ENCODE measurements around the gene DOCK2.

Gene DOCK2

DNA sequence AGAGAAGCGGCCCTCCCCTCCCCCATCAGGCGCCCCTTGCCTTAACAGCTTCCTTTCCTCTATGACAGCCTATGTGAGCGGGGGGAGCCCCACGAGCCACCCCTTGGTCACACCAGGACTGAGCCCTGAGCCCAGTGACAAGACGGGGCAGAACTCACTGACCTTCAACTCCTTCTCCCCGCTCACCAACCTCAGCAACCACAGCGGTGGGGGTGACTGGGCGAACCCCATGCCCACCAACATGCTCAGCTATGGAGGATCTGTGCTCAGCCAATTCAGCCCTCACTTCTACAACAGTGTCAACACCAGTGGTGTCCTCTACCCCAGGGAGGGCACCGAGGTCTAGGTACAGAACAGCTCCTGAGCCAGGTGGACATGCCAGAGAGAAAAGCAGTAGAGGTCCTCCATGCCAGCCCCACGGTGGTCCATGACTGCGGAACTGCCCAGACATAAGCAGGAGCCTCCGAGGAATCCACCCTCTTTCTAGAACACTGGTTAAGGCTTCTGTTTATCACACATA, 471.3 kb downstream of the DOCK2 start:
- DNase-seq = no peak

DNA sequence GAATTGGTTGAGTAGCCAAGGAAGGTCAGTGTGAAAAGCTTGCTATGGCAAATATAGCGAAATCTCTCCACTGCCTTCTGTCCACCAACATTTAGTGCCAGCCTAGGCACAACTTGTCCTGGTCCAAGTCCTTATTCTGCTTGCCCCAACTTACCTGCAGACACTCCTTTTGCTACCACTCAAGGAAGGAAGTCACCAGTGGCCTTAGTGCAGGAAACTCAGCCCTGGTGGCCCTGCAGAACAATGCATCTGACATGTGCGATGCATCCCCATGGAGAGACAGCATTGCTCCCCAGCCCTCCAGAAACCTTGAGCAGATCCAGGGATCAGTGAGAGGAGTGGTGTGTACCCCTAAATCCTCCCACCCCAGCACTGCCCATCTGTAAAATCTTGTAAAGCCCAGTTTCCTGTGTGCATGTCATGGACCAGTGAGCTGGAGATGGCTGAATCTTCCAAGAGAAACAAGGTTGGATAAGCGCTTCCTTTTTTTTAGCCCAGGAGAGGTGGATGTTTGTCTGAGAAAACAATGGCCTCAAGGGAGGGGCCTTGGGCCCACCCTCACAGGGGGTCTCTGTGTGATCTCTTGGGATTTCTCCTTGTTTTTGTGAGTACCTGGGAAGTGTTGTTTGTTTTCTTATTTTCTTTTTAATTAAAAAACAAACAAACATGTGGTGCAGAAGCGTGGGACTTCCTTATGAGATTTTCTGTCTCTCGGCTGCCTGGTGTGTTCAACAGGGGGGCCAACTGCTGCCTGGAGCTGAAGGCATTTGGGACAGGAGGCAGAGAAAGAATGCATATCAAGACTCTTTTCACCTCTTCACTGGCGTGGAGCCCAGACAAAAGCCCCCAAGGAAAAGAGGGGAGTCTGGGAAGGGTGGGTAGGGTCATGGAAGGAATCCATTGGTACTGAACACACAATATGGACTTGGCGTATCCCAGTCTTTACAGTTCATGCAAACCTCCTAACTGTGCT, 472.3 kb downstream of the DOCK2 start:
- no peak for DNase-seq

DNA sequence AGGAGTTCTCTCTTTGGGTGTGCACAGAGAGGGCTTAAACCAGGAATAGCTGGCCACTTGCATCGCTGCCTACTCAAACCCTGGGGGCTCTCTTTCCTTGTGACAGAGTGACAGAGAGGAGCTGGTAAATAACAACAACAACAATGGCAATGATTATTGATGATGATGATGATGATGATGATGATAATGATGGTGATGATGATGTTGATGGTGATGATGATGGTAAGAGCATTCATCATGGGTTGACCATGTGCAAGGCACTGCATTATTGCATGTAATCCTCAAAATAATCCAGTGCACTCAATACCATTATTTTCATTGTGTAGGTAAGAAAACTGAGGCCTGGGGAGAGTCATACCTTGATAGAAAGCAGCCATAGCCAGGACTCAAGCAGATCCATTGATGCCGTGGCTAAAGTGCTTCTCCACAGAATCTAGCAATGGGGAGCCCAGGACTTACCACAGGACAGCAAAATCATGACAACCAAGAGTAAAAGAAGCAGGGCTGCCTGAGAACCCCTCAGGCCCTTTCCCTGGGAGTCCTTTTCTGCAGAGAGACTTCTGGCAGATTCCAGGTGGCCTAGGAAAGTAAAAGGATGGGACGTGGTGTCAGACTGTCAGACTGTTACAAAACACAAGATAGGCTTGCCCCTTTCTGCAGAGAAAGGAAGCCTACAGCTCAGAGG, 473.5 kb downstream of the DOCK2 start:
- DNase-seq = no peak

DNA sequence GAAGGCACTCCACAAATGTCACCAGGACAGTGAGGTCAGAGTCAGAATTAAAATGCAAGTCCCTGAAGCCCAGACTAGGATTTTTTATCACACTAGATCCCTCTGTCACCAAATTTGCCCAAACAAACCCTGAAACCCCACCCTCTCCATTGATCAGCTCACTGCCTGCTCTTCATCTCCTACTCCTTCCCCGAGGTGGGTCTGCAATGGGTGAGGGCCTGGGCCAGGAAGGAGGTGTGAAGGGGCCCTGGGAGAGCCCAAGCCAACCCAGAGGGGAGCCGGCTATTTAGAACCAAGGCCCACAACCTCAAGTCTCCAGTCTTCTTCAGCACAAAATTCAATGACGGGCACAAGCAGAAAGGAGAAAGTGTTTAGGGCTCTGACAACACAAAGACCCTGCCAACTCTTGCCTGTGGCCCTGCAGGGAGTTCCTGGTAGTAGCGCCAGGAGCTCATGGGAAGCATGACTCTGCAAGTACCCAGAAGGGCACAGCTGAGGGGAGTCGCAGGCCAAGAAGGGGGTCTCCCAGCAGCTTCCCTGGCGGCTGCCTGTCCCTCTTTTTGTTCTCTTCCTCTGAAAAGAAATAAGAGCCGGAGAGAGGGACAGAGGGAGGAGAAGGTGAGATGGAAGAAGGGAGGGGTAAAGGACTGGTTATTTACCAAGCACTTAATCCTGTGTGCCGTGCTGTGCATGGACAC, 474.2 kb downstream of the DOCK2 start:
- DNase-seq = no peak

DNA sequence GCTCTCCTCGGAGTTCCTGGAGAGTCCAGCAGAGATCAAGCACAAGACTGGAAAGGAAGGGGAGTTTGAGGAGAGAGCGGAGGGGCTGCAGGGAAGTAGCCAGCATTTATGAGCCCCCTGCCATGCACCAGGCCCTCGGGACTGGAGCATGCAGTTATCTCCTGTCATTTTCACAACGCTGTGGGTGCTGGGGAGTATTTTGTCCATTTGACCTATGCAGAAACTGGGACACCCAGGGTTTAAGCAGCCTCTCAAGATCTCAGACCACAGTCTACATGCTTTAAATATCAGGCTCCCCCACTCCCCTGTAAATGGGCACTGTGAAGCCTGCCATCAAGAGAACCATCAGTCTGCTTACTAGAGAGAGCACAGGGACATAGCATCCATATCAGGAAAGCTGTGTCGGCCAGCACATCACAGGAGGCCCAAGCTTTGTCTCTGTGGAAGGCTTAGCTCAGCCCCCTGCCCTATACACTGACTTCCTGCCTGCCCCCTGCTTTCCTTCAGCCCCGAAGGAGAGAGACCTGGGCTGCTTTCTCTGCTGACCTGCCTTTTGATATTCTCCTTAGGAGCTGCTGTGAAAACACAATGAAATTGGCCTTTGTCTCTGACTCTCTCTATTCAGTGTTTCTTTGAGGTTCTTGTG, 475.9 kb downstream of the DOCK2 start:
- DNase-seq = no peak

DNA sequence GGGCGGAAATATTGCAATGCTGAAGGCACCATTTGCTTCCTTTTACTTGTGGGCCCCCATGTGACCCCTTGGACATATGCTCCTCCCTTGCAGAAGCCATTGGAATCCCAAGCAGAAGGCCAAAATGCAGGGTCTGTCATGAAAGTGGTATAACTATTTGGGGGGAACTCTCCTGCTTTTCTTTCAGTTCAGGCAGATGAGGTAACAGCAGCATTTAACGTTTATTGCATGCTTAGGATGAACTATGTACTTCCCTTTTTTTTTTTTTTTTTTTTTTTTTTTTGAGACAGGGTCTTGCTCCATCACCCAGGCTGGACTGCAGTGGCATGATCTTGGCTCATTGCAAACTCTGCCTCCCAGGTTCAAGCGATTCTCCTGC, 476.4 kb downstream of the DOCK2 start:
- DNase-seq = no peak

DNA sequence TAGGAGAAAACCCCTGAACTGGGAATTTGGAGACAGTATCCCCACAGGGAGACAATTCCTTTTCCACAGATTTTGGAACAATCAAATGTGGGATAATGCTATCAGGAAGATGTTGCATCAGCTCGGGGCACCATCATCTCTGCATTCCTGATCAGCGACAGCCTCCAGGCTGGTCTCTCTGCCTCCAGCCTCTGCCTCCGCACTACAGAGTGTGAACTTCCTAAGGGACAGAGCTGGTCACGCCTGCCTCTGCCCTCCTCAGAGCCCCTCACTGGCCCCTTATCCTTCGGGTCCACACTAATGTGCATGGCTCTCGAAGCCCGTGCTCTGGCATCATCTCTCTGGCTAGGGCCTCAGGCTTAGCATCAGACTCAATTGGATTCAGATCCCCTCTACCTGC, 477.2 kb downstream of the DOCK2 start:
- DNase-seq = no peak

DNA sequence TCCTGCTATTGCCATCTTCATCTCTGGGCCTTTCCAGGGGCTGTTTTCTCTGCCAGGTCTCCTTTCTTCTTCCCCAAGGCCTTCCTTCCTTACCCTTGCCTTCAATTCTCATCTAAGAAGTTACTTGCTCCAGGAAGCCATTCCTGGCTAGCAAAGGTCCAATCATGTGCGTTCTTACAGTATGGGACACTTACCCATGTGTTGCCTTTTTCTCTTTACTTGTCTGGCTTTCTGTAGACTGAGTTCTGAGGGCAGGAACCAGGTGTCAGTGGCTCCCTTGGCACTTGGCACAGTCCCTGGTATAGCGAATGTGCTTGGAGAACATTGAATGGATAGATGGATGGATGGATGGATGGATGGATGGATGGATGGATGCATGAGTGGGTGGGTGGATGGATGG, 478.9 kb downstream of the DOCK2 start:
- DNase-seq = no peak

DNA sequence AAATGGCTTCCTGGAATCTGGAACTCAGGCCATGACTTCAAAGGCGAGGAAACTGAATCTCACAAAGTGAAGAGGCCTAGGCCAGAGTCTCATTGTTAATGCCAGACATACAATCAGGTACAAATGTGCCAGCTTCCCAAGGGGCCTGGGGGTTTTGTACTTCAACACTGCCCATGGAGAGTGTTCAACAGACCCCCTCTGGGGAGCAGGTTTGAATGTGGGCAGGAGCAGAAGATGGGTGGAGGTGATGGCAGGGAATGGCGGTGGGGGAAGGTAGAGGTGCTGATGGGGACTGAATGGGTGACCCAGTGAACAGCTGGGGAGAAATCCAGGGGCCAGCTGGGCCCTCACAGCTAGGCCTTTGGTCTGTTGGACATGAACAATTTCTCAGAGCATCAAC, 480.7 kb downstream of the DOCK2 start:
- no peak for DNase-seq

DNA sequence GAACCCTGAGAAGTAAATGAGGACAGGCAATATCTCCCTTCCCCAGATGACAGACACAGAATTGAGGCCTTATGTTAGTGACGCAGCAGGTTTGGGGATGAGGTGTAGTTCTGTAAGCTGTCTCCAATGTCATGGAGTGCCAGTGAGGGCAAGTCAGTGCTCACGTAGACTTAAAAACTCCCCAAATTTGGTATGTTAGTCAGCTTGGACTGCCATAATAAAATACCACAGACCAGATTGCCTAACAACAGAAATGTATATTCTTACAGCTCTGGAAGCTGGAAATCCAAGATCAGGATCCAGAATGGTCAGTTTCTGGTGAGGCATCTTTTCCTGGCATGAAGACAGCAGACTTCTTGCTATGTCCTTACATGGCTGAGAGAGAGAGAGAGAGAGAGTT, 483.5 kb downstream of the DOCK2 start:
- no peak for DNase-seq

DNA sequence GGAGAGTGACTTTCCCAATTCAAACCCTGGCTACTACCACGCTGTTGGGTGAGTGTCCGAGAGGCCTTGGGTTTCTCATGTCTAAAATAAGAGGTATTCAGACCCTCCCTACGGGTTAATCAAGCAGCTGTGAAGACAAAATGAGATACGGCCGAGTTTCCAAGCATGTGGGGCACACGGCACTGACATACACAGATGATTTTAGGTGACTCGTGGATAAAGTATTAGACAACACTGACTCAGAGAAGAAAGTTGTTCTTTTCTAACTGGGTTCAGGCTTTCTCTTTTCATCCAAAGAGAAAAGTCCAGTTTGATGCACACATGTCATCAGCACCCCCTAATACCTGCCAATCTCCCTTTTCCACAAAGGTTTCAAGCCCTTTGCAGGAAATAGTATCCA, 484.2 kb downstream of the DOCK2 start:
- no peak for DNase-seq

DNA sequence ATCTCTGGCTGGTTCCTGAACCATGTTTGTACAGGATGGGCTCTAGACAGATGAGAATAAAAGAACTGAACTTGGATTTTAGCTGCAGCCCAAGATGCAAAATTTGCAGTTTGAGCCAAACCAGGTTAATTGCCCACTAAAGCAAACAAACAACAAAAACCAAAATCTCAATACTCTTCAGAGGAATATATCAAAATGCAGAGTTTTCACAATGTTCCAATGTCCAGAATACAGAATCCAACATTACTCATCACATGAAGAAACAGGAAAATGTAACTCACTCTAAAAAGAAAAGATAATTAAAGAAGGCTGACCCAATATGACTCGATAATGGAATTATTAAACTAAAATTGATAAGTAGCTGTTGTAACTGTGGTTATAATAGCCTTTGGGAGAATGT, 489.0 kb downstream of the DOCK2 start:
- no peak for DNase-seq

DNA sequence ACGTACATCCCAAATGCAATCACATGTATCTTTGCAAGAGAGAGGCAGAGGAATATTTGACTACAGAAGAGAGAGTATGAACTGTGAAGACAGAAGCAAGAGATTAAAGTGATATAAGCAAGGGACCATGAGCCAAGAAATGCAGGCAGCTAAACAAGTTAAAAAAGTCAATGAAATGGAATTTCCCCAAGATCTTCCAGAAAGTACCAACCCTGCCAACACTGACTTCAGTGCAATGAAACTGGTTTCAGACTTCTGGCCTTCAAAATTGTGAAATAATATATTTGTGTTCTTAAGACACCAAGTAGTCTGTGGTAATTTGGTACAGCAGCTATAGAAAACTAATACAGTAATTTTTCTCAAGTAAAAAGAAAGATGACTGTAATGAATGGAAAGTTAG, 489.6 kb downstream of the DOCK2 start:
- DNase-seq = no peak

DNA sequence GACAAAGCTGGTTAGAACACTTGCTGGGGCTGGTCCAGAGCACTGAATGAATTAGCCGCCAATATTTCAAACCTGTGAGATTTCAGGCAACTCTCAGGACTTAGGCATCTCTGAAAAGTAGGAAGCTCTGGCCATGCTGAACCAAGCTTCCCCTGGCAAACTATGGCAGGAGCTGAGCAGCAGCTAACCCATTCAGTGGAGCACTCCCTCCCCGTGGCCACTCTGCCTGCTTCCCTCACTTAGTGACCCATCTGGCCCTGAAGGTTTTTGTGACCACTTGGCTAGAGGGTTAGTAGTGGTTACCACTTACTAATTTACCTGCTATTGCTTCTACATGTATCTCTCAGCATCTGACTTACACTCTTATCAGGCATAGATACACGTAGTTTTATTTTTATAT, 494.2 kb downstream of the DOCK2 start:
- DNase-seq = no peak

DNA sequence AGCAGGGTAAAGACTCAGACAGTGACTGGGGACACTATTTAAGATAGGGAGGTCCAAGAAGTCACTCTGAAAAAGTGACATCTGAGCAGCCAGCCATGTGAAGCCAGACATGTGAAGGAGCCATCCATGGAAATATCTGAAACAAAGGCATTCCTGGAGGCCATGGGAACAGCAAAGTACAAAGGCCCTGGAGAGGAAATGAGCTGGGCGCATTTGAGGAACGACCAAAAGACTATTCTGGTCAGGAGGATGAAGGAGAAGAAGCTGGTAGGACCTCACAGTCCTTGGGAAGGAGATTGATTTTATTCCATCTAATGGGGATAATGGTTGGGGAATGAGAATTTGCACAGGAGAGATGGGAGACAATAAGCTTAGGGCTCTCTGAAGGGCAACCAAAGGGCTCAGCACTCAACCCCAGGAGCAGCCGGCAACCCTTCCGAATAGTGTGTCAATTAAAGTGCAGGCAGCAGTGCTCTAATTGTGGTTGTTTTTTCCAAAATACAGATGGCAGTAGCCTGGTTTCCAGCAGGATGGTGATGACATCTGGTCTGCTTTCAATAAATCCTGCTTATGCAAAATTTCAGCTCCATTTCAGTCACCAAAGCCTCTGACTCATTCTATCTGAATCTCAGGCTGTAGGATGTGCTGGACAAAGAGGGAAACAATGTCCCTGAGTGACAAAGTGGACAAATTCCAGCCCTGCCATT, 495.3 kb downstream of the DOCK2 start:
- DNase-seq = no peak
